Kidney (tissue), 14 donors: ENCODE data around the gene DEAF1. TPM values are rescaled to one million over a fixed set of nuclear protein-coding genes. Genes with fewer than 3 reads are reported as not detected.
"Not testable (repeated sequence)": the region's sequence is repeated elsewhere in the genome, so short reads cannot be mapped to it uniquely, and the experiment has no call there.

Source experiments
- DNase-seq, 5 donors: peaks; one replicate each; pipeline ENCODE4 v3.0.0-alpha.2; 2013 to 2020
- FAIRE-seq: peaks from 2 replicates; lab custom pipeline; 2012; peaks lifted over from hg19 to GRCh38; lab: Jason Lieb, UNC
- H3K27ac ChIP-seq, 2 donors: one replicate each; pipeline ENCODE4 v1.7.0; 2013; ENCODE audit warnings: low read depth in 2 of 2, low read length in 2 of 2, inconsistent platforms in 1 of 2
- H3K27me3 ChIP-seq: one replicate; pipeline ENCODE4 v1.7.1; 2013; ENCODE audit warnings: low read length, inconsistent platforms; ENCODE audit not compliant: control insufficient read depth, insufficient read depth
- H3K36me3 ChIP-seq, 3 donors: one replicate each; pipeline versions ENCODE4 v1.7.0 to v1.7.1; 2013; ENCODE audit warnings: low read length in 3 of 3, control low read depth in 1 of 3, inconsistent platforms in 1 of 3; ENCODE audit not compliant: insufficient read depth in 3 of 3, control insufficient read depth in 2 of 3
- H3K4me1 ChIP-seq, 3 donors: one replicate each; pipeline versions ENCODE4 v1.7.0 to v1.7.1; 2013; ENCODE audit warnings: low read length in 3 of 3, inconsistent platforms in 1 of 3, low read depth in 1 of 3; ENCODE audit not compliant: control insufficient read depth in 2 of 3, insufficient read depth in 2 of 3
- H3K4me3 ChIP-seq, 3 donors: one replicate each; pipeline versions ENCODE4 v1.7.0 to v1.8.1; 2013; ENCODE audit warnings: low read length in 3 of 3, control low read depth in 1 of 3, inconsistent platforms in 1 of 3
- H3K9ac ChIP-seq, 3 donors: one replicate each; pipeline versions ENCODE4 v1.7.0 to v1.7.1; 2013; ENCODE audit warnings: low read length in 3 of 3, control low read depth in 1 of 3, inconsistent platforms in 1 of 3
- H3K9me3 ChIP-seq, 3 donors: one replicate each; pipeline versions ENCODE4 v1.7.0 to v1.7.1; 2013; ENCODE audit warnings: low read length in 3 of 3, control low read depth in 1 of 3, inconsistent platforms in 1 of 3; ENCODE audit not compliant: control insufficient read depth in 2 of 3, insufficient read depth in 1 of 3
- intact Hi-C: fragments of 100-400 bp; cut with DNase I; formaldehyde crosslinking; loops from one replicate; pipeline ENCODE4 v1.11.1; 2022
- polyA plus RNA-seq: library from polyadenylated mRNA; stranded (reverse); fragments of 350-450 nt; fragmentation: Illumina TruSeq; extraction: RNeasy Lipid Tissue Mini Kit (QIAGEN cat#74804); gene quantifications from one replicate; pipeline ENCODE4 v1.2.3, GENCODE V29; 2014; ENCODE audit warnings: low read depth, low replicate concordance; ENCODE audit not compliant: insufficient read depth
- total RNA-seq: library from RNA; stranded (reverse); fragmentation: NEBNext Ultra II Directional; extraction: Animal tissue kit (Norgen Biotek cat#: 25700); gene quantifications from one replicate; pipeline ENCODE4 v1.2.1, GENCODE V29; 2021
- TF ChIP-seq, protein P1 (sequence below): IDR thresholded peaks from 3 replicates; pipeline ENCODE4 v1.5.1; 2012; ENCODE audit warnings: mild to moderate bottlenecking, moderate library complexity, borderline replicate concordance; ENCODE audit not compliant: insufficient read depth; ENCODE audit errors: extremely low read depth
- donor health status: control.
- donor health status: control.
- donor health status: control.
- donor health status: control.
- donor health status: control.
- donor health status: DM: yes; HTN: yes; CAD: no.
- donor health status: Normal renal cell carcinoma (clear cell type).

DEAF1 gene
- total and polyA plus RNA-seq, 2 donors from 2014 or later = 30.2 to 54.5 TPM

DNA sequence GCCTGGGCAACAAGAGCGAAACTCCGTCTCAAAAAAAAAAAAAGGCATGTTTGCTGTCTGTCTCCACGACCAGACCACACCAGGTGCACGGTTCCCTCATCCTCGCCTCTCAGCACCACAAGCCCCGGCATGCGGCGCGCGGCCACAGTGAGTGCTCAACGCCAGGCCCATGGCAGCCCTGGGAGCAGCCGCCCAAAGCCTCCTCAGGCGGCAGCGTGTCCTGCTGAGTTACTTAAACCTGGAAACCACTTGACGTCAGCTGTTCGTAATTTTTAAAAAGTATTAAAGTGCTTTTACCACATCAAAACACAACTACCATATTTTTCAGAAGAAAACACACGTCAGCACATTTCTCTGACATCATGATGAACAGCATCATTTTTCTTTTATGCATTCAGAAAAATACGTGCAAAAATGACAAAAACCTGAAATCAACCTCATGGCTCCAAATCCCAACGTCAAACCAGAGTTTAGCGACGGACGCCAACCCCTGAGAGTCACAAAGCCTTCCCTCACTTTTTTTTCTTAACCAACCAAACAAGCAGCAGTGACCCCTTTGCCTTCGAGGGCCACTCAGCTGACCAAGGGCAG lies 2.1 kb downstream of the DEAF1 start:
- DNase-seq (no peak), FAIRE-seq (no peak)
- H3K27ac ChIP-seq = no peak overlapping the region
- intact Hi-C loops = no loop called here
- TF ChIP-seq, protein P1, sequence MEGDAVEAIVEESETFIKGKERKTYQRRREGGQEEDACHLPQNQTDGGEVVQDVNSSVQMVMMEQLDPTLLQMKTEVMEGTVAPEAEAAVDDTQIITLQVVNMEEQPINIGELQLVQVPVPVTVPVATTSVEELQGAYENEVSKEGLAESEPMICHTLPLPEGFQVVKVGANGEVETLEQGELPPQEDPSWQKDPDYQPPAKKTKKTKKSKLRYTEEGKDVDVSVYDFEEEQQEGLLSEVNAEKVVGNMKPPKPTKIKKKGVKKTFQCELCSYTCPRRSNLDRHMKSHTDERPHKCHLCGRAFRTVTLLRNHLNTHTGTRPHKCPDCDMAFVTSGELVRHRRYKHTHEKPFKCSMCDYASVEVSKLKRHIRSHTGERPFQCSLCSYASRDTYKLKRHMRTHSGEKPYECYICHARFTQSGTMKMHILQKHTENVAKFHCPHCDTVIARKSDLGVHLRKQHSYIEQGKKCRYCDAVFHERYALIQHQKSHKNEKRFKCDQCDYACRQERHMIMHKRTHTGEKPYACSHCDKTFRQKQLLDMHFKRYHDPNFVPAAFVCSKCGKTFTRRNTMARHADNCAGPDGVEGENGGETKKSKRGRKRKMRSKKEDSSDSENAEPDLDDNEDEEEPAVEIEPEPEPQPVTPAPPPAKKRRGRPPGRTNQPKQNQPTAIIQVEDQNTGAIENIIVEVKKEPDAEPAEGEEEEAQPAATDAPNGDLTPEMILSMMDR = no peak
- peaks cover 0 to 17% (median 6%) of the 10 kb centered on the region in 3 donors for H3K4me1 ChIP-seq
- no peaks in the 10 kb centered on the region for H3K27me3 ChIP-seq
- H3K4me3 ChIP-seq = no peak overlapping the region
- no peaks in the 10 kb centered on the region for H3K9me3 ChIP-seq
- H3K36me3 ChIP-seq = peaks cover 0 to 8% (median 2%) of the 10 kb centered on the region in 3 donors
- peak overlapping the region in 1 of 3 donors; percentile 41 for H3K9ac ChIP-seq

DNA sequence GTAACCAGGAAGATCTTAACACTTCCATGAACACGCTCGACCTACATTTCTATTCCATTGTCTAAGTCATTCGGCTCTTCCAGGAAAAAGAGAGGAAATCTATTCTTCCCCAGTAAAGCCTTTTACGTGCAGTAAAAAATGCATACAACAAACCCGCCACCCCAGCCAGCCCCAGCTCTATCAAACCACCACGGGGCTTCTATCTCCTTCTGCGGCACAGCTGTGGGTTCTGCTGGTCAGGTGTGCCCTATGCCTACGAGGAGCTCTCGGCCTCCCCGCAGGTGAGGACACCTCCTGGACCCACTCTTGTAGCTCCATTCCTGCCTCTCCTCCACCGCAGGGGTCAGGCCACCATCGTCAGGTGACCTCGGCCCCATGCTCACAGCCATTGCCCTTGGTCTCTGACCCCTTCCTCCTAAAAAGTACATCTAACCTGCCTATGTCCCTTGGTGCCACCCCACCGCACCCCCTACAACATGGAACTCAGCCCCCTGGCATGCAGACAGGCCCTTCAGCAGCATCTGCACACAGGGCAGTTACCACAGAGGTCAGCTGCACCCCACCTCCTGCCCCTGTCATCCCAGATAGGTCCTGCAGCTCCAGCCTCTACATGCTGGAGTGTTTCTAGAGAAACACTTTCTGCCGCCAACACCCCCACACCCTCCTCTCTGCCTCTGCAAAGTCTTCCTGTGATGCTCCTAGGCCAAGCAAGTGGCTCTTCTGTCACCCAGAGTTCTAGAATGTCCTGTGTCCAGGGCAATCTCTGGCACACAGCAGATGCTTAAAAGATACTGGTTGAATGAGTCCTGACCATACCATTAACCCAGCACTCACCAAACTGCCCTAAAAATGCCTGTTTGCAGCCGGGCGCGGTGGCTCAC lies 3.1 kb downstream of the DEAF1 start:
- H3K9me3 ChIP-seq = no peaks in the 10 kb centered on the region
- intact Hi-C loops = no loop called here
- no peaks in the 10 kb centered on the region for H3K27me3 ChIP-seq
- FAIRE-seq (no peak), DNase-seq (no peak)
- no peak overlapping the region for H3K4me3 ChIP-seq
- no peak overlapping the region for H3K27ac ChIP-seq
- no peak overlapping the region for H3K9ac ChIP-seq
- H3K36me3 ChIP-seq = peaks cover 0 to 15% (median 7%) of the 10 kb centered on the region in 3 donors
- peaks cover 0 to 13% (median 0%) of the 10 kb centered on the region in 3 donors for H3K4me1 ChIP-seq
- TF ChIP-seq, protein P1 = no peak

DNA sequence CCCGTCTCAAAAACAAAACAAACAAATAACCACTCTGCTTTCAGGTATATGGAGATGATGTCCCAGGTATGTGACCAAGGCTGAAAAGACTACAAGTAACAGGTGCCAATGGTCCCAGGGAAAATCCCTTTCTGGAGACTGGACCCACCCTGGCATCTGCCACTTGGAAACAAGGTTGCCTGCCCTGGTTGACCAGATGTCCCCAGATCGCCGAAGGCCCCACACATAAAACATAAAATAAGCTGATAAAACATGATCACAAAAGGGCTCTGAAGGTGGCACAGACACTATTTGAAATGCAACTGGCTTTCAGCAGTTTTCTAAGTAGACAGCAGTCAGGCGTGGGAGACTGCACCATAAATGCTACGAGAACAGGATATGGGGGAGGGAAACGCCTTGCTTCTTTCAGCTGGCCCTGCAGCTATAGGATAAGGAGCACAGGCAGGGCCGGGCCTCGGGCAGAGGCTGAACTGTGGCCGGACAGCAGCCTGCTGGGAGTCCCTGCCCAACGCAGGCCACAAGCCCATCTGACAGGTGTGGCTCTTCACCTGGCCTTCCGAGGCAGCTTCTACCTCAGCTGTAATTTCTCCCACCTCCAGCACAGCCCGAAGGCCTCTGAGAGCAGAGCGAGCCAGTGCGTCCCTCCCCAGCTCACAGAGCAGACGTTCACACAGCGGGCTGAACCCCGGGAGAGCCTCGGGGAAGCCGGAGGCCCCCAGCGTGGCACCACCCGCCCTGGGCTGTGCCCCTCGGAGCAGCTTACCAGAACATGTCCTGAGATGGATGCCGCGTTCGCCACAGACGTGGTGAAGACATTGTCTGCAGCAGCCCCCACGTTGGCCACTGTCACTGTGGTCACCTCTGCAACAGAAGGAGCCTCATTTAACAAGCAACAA lies 4.0 kb downstream of the DEAF1 start:
- Histone ChIP-seq H3K4me3 (no peak overlapping the region), H3K4me1 (peaks cover 0 to 13% (median 0%) of the 10 kb centered on the region in 3 donors), H3K27me3 (no peaks in the 10 kb centered on the region), H3K9ac (no peak overlapping the region), H3K36me3 (peaks cover 0 to 23% (median 13%) of the 10 kb centered on the region in 3 donors), H3K9me3 (no peaks in the 10 kb centered on the region), H3K27ac (no peak overlapping the region)
- FAIRE-seq = no peak
- intact Hi-C loops = no loop called here
- TF ChIP-seq, protein P1 = no peak
- DNase-seq = peak in 4 of 5 donors; percentile 74 to 89 (median 80)

DNA sequence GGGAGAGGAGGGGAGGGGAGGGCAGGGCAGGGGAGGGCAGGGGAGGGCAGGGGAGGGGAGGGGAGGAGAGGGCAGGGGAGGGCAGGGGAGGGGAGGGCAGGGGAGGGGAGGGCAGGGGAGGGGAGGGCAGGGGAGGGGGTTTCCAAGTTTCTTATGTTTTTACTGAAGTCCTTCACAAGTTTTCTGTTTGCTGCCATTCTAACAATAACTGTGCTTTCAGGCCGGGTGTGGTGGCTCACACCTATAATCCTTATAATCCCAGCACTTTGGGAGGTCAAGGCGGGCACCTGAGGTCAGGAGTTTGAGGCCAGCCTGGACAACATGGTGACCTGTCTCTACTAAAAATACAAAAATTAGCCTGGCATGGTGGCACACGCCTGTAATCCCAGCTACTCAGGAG lies 4.8 kb downstream of the DEAF1 start:
- H3K27me3 ChIP-seq, DNase-seq, H3K4me3 ChIP-seq, intact Hi-C loops, H3K27ac ChIP-seq, FAIRE-seq, H3K9me3 ChIP-seq, H3K9ac ChIP-seq: not testable (repeated sequence)
- Histone ChIP-seq H3K4me1 (peaks cover 0 to 13% (median 0%) of the 10 kb centered on the region in 3 donors), H3K36me3 (peaks cover 0 to 23% (median 13%) of the 10 kb centered on the region in 3 donors)
